Measurements from ENCODE around the gene GOLM1. TPM values are rescaled to one million over a fixed set of nuclear protein-coding genes. Genes with fewer than 3 reads are reported as not detected.
A peak's percentile ranks its signal among the peaks of the same experiment; 100 is the strongest.
"Not testable (repeated sequence)": the region's sequence is repeated elsewhere in the genome, so short reads cannot be mapped to it uniquely, and the experiment has no call there.

GOLM1 gene
- total RNA-seq: under 1 TPM in 1 of 2 experiments, not detected in 1; 0.22 TPM
- polyA plus RNA-seq (2013, experiment 1 of 2): 6.8 TPM
- 7.5 TPM for polyA plus RNA-seq (2013, experiment 2 of 2)
- total RNA-seq: 0 to 7.8 (median 0.78) reads per million in 172 experiments

GRCh38 chr9:86098824-86099700, at the start of gene GOLM1:
Gene GOLM1 (minus strand): TSS chr9:86099558. CDS start chr9:86079320, 20,238 bp downstream.
- H3K9me3 ChIP-seq (ENCODE audit: control insufficient read depth in 1 of 2, insufficient read depth in 1 of 2, low read length in 2 of 2): no peaks in the 10 kb centered on the region
- H3K36me3 Mint-ChIP-seq (ENCODE audit: low read depth): no peaks in the 10 kb centered on the region
- DNase-seq (peak in 5 of 14 experiments; percentile 6 to 50 (median 7)), ATAC-seq (ENCODE audit: poor library complexity) (peak; percentile 65)
- no peak within 1 kb of the TSS for H3K27ac Mint-ChIP-seq
- ChIA-PET CTCF (no interaction called here), POLR2A (no interaction called here)
- H3K36me3 ChIP-seq (ENCODE audit: insufficient read depth, low read length): no peaks in the 10 kb centered on the region
- H3K27me3 ChIP-seq (ENCODE audit: control insufficient read depth in 1 of 2, insufficient read depth in 2 of 2, low read length in 2 of 2): peaks cover 22 to 50% of the 10 kb centered on the region in 2 experiments
- peak within 1 kb of the TSS; percentile 53 for H3K4me3 ChIP-seq (ENCODE audit: low read length)
- TF ChIP-seq CTCF (IDR thresholded peaks at IDR 0.05): no peak
- peaks cover 9% of the 10 kb centered on the region for H3K4me1 Mint-ChIP-seq (ENCODE audit: low read depth)
- intact Hi-C loops (cut with DNase I, micrococcal nuclease): no loop called here
- H3K4me3 Mint-ChIP-seq: peak within 1 kb of the TSS; percentile 91
- peaks cover 69% of the 10 kb centered on the region for H3K27me3 Mint-ChIP-seq
- H3K27ac ChIP-seq (ENCODE audit: low read depth in 1 of 2, low read length in 2 of 2): no peak within 1 kb of the TSS
- H3K9me3 Mint-ChIP-seq: no peaks in the 10 kb centered on the region
- H3K4me1 ChIP-seq (ENCODE audit: insufficient read depth, low read length): peaks cover 6% of the 10 kb centered on the region

GRCh38 chr9:86146671-86147070, 47.3 kb upstream of the GOLM1 start:
- H3K4me1 Mint-ChIP-seq (ENCODE audit: low read depth); H3K4me3 Mint-ChIP-seq; CTCF ChIA-PET; ATAC-seq (ENCODE audit: poor library complexity); H3K27me3 ChIP-seq (ENCODE audit: control insufficient read depth in 1 of 2, insufficient read depth in 2 of 2, low read length in 2 of 2); DNase-seq; H3K27me3 Mint-ChIP-seq; H3K27ac ChIP-seq (ENCODE audit: low read depth in 1 of 2, low read length in 2 of 2); H3K36me3 ChIP-seq (ENCODE audit: insufficient read depth, low read length); H3K36me3 Mint-ChIP-seq (ENCODE audit: low read depth); H3K4me1 ChIP-seq (ENCODE audit: insufficient read depth, low read length); POLR2A ChIA-PET; H3K27ac Mint-ChIP-seq; H3K4me3 ChIP-seq (ENCODE audit: low read length); H3K9me3 ChIP-seq (ENCODE audit: control insufficient read depth in 1 of 2, insufficient read depth in 1 of 2, low read length in 2 of 2); intact Hi-C loops (cut with DNase I, micrococcal nuclease): not testable (repeated sequence)
- peaks cover 12% of the 10 kb centered on the region for H3K9me3 Mint-ChIP-seq

- H3K4me1 ChIP-seq (ENCODE audit: insufficient read depth, low read length); H3K4me1 Mint-ChIP-seq (ENCODE audit: low read depth); intact Hi-C loops (cut with DNase I, micrococcal nuclease); H3K27me3 Mint-ChIP-seq; ATAC-seq (ENCODE audit: poor library complexity); H3K4me3 ChIP-seq (ENCODE audit: low read length); H3K27me3 ChIP-seq (ENCODE audit: control insufficient read depth in 1 of 2, insufficient read depth in 2 of 2, low read length in 2 of 2); DNase-seq; H3K27ac ChIP-seq (ENCODE audit: low read depth in 1 of 2, low read length in 2 of 2); H3K9me3 ChIP-seq (ENCODE audit: control insufficient read depth in 1 of 2, insufficient read depth in 1 of 2, low read length in 2 of 2); POLR2A ChIA-PET; H3K36me3 ChIP-seq (ENCODE audit: insufficient read depth, low read length); CTCF ChIA-PET; H3K27ac Mint-ChIP-seq; H3K36me3 Mint-ChIP-seq (ENCODE audit: low read depth); H3K4me3 Mint-ChIP-seq: not testable (repeated sequence)
- peaks cover 12% of the 10 kb centered on the region for H3K9me3 Mint-ChIP-seq
Observed at GRCh38 chr9:86145960-86146359, 46.6 kb upstream of the GOLM1 start.

GRCh38 chr9:86142973-86143372, 43.6 kb upstream of the GOLM1 start:
- no peak for ATAC-seq (ENCODE audit: poor library complexity)
- Histone ChIP-seq H3K4me1 (ENCODE audit: insufficient read depth, low read length) (no peaks in the 10 kb centered on the region), H3K36me3 (ENCODE audit: insufficient read depth, low read length) (no peaks in the 10 kb centered on the region), H3K4me3 (ENCODE audit: low read length) (no peak overlapping the region), H3K27me3 (ENCODE audit: control insufficient read depth in 1 of 2, insufficient read depth in 2 of 2, low read length in 2 of 2) (no peaks in the 10 kb centered on the region), H3K27ac (ENCODE audit: low read depth in 1 of 2, low read length in 2 of 2) (no peak overlapping the region), H3K9me3 (ENCODE audit: control insufficient read depth in 1 of 2, insufficient read depth in 1 of 2, low read length in 2 of 2) (peaks cover 8% of the 10 kb centered on the region in 2 experiments)
- peaks cover 14% of the 10 kb centered on the region for H3K27me3 Mint-ChIP-seq
- H3K27ac Mint-ChIP-seq: no peak overlapping the region
- ChIA-PET POLR2A (no interaction called here), CTCF (no interaction called here)
- TF ChIP-seq CTCF (IDR thresholded peaks at IDR 0.05): no peak
- DNase-seq: no peak
- no peaks in the 10 kb centered on the region for H3K36me3 Mint-ChIP-seq (ENCODE audit: low read depth)
- peaks cover 12% of the 10 kb centered on the region for H3K9me3 Mint-ChIP-seq
- H3K4me1 Mint-ChIP-seq (ENCODE audit: low read depth): no peaks in the 10 kb centered on the region
- intact Hi-C loops (cut with DNase I, micrococcal nuclease): no loop called here
- H3K4me3 Mint-ChIP-seq: no peak overlapping the region
